Measurements from ENCODE around the gene TADA2A. TPM values are rescaled to one million over a fixed set of nuclear protein-coding genes. Genes with fewer than 3 reads are reported as not detected.

The TADA2A gene
- total RNA-seq, 1 experiment from 2014 or later, result 35.2 TPM

- DNase-seq, result no peak
Measured at GRCh38 chr17:37478187-37478586, 71.5 kb downstream of the TADA2A start.

DNA sequence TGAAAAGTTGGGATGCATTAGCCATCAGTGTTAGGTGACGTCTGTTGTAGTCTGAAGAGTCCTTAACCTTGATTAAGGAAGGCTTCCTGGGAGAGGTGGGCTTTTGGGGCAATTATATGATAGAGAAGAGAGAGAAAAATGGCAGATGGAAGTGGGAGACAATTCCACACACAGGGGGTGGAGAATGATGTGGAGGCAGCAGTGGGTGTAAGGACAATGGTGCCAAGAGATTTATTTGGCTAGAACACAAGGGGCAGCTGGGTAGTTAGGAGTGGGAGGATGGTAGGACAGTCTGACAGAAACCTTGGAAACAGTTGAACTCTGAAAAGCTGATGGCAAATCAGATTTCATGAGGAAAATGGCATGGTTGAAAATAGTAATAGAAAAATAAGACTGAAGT is 72.3 kb downstream of the TADA2A start:
- no peak overlapping the region for H3K4me3 ChIP-seq
- H3K36me3 ChIP-seq, result peaks cover 54% of the 10 kb centered on the region

More at GRCh38 chr17:37478187-37478586, 71.5 kb downstream of the TADA2A start:
- no peak overlapping the region for H3K4me3 ChIP-seq
- no peaks in the 10 kb centered on the region for H3K9me3 ChIP-seq
- H3K27me3 ChIP-seq, result no peaks in the 10 kb centered on the region
- H3K36me3 ChIP-seq, result peaks cover 60% of the 10 kb centered on the region

DNA sequence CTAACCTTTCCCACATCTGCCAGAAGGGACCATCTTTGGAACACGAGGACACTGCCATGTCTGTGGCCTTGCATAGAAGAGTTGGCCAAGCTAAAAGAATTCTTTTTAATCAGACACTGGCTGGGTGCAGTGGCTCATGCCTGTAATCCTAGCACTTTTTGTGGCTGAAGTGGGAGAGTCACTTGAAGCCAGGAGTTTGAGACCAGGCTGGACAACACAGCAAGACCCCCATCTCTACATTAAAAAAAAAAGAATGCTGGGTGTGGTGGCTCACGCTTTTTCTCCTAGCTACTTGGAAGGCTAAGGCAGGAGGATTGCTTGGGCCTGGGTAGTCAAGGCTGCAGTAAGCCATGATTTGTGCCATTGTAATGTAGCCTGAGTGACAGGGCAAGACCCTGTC is 73.7 kb downstream of the TADA2A start:
- no peaks in the 10 kb centered on the region for H3K9me3 ChIP-seq
- H3K4me3 ChIP-seq, result no peak overlapping the region
- no peak for DNase-seq
- no peaks in the 10 kb centered on the region for H3K27me3 ChIP-seq
- peaks cover 42% of the 10 kb centered on the region for H3K36me3 ChIP-seq

More for the DNA sequence above, 72.3 kb downstream of the TADA2A start:
- Histone ChIP-seq H3K27me3 (no peaks in the 10 kb centered on the region), H3K9me3 (no peaks in the 10 kb centered on the region)
- DNase-seq, result no peak

- no peak overlapping the region for H3K4me3 ChIP-seq
- no peaks in the 10 kb centered on the region for H3K9me3 ChIP-seq
- H3K36me3 ChIP-seq, result peaks cover 35% of the 10 kb centered on the region
- no peak for DNase-seq
- no peaks in the 10 kb centered on the region for H3K27me3 ChIP-seq
Measured at GRCh38 chr17:37481001-37481665, 74.4 kb downstream of the TADA2A start.

DNA sequence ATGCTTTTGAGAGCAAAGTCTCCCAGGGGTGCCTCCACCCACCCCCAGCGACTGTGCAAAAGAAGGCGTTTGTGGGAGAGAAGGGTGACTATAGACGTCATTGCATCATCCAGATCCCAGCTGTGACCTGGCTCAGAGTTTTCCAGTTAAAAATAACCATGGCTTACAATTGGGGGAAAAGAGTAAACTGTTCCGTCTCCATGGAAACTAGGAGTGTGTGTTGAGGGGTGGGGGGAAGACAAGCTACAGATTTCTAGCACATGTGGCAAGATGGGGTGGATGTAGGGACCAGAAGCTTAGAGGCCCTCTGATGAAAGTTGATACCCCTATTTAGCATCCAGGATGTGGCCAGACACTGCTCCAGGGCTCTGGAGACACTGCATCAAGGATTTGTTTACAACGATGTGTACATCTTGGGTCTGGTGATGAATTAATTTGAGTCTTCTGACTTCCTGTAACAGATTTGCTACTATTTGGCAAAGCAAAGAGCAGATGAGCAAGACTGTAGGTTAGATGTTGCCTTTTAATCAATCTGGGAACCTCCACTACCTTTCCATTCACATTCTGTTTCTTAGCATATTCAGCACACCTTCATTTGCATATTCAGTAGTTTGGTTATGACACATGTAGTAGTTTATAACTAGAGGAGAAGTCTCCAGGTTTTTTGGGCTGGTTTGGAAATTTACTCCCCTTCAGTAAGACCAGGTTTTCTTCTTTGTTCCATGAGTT is 76.8 kb downstream of the TADA2A start:
- H3K27me3 ChIP-seq, result no peaks in the 10 kb centered on the region
- no peak overlapping the region for H3K4me3 ChIP-seq
- peaks cover 14% of the 10 kb centered on the region for H3K36me3 ChIP-seq
- H3K9me3 ChIP-seq, result no peaks in the 10 kb centered on the region
- DNase-seq, result peak; percentile 45

- no peak for DNase-seq
- Histone ChIP-seq H3K4me3 (no peak overlapping the region), H3K9me3 (no peaks in the 10 kb centered on the region), H3K27me3 (no peaks in the 10 kb centered on the region), H3K36me3 (peaks cover 4% of the 10 kb centered on the region; the same call in 1 of the 2 replicates)
Measured at GRCh38 chr17:37485938-37486570, 79.4 kb downstream of the TADA2A start.

DNA sequence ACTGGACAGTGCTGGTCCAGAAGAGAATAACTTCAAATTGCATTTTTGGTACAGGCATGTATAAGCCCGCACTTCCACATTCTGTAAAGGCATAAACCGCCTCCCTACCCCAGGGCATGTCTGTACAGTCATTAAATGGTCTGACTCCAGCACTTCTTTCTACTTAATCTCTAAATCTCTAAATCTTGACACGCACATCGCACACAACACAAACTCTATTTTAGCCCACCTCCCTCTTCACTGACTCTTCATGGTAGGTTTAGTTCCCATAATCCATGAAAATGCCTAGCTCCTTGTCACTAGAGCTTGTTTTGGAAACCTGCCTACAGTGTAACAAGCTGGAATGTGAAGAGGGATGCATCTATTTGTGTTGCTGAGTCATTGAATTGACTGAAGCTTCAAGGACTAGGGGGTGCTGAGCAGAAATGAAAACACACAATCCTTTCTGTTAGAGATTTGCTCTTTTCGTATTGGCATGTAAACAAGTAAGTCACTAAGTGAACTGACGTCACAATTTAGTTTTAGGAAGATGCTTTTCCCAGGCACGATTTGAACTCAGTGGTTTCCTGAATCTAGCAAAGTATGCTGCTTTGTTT is 81.4 kb downstream of the TADA2A start:
- peak; percentile 65 for DNase-seq
- H3K36me3 ChIP-seq, result peaks cover 8% of the 10 kb centered on the region; the same call in 1 of the 2 replicates
- peak overlapping the region; percentile 92 for H3K4me3 ChIP-seq
- no peaks in the 10 kb centered on the region for H3K27me3 ChIP-seq
- no peaks in the 10 kb centered on the region for H3K9me3 ChIP-seq

- no peaks in the 10 kb centered on the region for H3K9me3 ChIP-seq
- peaks cover 6% of the 10 kb centered on the region; the same call in 1 of the 2 replicates for H3K36me3 ChIP-seq
- H3K4me3 ChIP-seq, result peak overlapping the region; percentile 92
- no peaks in the 10 kb centered on the region for H3K27me3 ChIP-seq
- DNase-seq, result peak; percentile 97
Measured at GRCh38 chr17:37488607-37489196, 82.0 kb downstream of the TADA2A start.

GRCh38 chr17:37489197-37490001 is 82.7 kb downstream of the TADA2A start, which contains the start of gene DUSP14:
Gene DUSP14 (plus strand): TSS chr17:37489891. CDS start chr17:37512273, 22,382 bp downstream.
- peak; percentile 88 for DNase-seq
- Histone ChIP-seq H3K4me3 (peak within 1 kb of the TSS; percentile 92), H3K9me3 (no peaks in the 10 kb centered on the region), H3K27me3 (no peaks in the 10 kb centered on the region), H3K36me3 (peaks cover 5% of the 10 kb centered on the region; the same call in 1 of the 2 replicates)

DNA sequence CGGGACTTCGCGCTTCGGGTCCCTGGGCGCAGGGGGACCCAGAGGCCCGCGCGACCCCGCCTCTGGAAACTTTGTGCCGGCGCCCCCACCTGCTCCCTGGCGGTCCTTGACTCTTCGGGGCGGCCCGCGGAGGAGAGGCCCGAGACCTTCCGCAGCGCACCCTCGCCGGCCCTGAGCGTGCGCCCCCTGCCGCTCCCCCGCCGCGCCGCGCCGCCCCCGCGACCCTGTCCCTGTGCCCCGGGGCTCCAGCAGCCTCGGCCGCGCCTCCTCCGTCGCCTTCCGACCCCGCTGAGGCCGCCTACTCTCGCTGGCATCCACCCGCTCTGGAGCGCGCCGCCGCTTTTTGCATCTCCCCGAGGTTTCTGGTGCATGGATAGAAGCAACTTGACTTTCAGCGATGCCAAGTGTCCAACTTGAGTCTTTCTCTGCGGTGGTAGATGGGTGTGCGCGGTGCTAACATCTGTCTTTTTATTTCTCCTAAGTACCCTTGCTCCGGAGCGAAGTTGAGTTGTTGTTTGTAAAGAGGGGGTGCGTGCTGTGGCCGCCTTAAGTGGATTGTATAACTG is 83.4 kb downstream of the TADA2A start:
- Histone ChIP-seq H3K36me3 (peaks cover 5% of the 10 kb centered on the region), H3K9me3 (no peaks in the 10 kb centered on the region), H3K27me3 (no peaks in the 10 kb centered on the region), H3K4me3 (peak overlapping the region; percentile 63)
- DNase-seq, result peak; percentile 83

- Histone ChIP-seq H3K27me3 (no peaks in the 10 kb centered on the region), H3K36me3 (peaks cover 5% of the 10 kb centered on the region), H3K9me3 (no peaks in the 10 kb centered on the region), H3K4me3 (peak overlapping the region; percentile 63)
- peak; percentile 89 for DNase-seq
Measured at GRCh38 chr17:37490638-37491614, 84.2 kb downstream of the TADA2A start.

- peak overlapping the region; percentile 63 for H3K4me3 ChIP-seq
- no peaks in the 10 kb centered on the region for H3K9me3 ChIP-seq
- H3K36me3 ChIP-seq, result peaks cover 7% of the 10 kb centered on the region
- DNase-seq, result no peak
- H3K27me3 ChIP-seq, result no peaks in the 10 kb centered on the region
Measured at GRCh38 chr17:37492167-37492566, 85.5 kb downstream of the TADA2A start.

DNA sequence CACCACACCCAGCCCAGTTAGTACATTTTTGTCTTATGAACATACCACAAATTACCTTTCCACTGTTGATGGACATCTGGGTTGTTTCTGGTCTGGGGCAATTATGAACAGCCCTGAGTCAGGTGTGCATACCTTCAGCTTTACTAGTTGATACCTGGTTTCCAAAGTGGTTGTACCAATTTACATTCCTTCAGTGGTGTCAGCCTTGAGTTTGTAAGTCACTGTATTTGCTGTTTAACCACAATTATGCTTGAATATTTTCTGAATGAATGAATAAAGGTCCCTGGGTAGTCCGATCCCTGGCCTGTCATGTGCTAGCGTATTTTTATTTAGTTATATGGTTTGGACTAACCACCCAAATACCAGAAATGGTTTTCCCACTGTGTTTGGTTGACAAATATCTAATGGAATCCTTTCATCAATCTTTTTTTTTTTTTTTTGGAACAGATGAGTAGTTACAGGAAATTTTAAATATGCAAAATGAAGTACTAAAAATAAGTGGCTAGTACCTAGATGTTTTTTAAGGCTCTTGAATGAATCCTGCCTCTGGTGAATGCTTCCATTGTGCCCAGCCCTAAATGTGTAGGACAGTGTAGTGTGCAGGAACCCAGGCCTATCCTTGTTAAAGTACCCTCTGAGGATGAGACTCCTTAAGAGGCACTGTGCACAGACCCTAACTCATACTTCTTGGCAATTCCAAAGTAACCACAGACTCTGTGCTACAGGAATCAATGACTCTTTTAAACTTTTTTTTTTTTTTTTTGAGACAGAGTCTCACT is 86.8 kb downstream of the TADA2A start:
- no peaks in the 10 kb centered on the region for H3K27me3 ChIP-seq
- peaks cover 9% of the 10 kb centered on the region for H3K36me3 ChIP-seq
- no peaks in the 10 kb centered on the region for H3K9me3 ChIP-seq
- DNase-seq, result peak; percentile 18
- no peak overlapping the region for H3K4me3 ChIP-seq

GRCh38 chr17:37494401-37494831 is 87.7 kb downstream of the TADA2A start:
- Histone ChIP-seq H3K9me3 (no peaks in the 10 kb centered on the region), H3K27me3 (no peaks in the 10 kb centered on the region), H3K36me3 (peaks cover 17% of the 10 kb centered on the region), H3K4me3 (no peak overlapping the region)
- peak; percentile 13 for DNase-seq
